ENCODE results near the gene LRRC28.
A peak's percentile ranks its signal among the peaks of the same experiment; 100 is the strongest.
"Not testable (repeated sequence)": the region's sequence is repeated elsewhere in the genome, so short reads cannot be mapped to it uniquely, and the experiment has no call there.

LRRC28 gene

DNA sequence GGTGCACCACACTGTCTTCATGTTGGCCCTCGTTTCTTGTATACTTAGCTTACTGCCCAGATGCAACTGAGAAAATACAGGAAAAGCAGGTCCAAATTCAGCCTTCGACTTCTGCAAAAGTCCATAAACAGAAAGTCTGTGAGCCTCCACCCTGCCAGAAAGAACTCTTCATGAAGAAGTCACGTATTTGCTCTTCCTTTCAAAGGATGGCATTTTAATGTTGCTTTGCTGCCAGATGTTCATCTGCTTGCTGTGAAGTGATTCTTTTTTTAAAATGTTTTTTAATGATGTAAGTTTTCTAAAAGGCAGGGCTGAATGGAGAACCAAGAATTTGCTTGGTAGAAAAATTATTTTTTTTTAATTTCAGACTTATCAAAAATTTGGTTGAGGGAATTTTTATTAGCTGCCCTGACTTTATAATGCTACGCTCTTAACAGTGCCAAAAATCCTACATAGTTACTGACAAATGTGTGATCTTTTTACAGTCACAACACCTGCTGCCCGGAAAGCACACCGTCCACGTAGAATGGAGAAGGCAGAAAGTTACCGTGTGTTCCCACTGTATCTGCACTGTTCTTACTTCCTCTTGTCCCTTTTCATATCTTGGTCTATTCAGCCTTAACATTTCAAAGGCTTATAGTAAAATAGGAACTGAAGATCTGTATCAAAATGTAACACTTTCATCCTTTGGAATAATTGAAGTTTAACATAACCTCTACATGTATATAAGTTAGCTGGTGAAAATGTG is 136.3 kb downstream of the LRRC28 start:
- H3K9me3 Mint-ChIP-seq: peaks cover 19% of the 10 kb centered on the region
- no peaks in the 10 kb centered on the region for H3K27me3 Mint-ChIP-seq (ENCODE audit: low read depth)
- H3K4me1 Mint-ChIP-seq (ENCODE audit: low read depth): peaks cover 11% of the 10 kb centered on the region
- peaks cover 36% of the 10 kb centered on the region for H3K36me3 Mint-ChIP-seq (ENCODE audit: low read depth)
- peak overlapping the region; percentile 18 for H3K27ac Mint-ChIP-seq
- H3K4me3 Mint-ChIP-seq: peak overlapping the region; percentile 27
- DNase-seq (ENCODE audit: low spot score): no peak

DNA sequence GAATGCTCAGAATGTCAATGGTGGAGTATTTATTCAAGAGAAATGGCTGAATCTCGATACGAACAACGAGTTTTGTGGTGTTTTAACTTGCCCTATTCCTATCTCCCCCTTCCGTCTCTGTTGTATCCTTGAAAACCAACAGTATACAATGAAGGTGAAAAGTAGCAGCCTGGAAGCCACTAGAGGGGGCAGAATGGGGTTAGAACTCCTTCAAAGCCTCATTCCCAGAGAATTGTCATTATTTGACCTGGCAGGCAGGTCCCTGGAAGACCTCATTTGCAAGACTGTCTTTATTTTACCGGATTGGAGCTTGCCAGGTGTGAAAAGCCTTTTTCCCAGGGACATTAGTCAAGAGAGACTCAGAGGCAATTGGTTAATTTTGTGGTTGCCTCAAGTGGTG is 139.4 kb downstream of the LRRC28 start:
- H3K4me1 Mint-ChIP-seq (ENCODE audit: low read depth): peaks cover 19% of the 10 kb centered on the region
- no peak overlapping the region for H3K27ac Mint-ChIP-seq
- DNase-seq (ENCODE audit: low spot score): no peak
- H3K4me3 Mint-ChIP-seq: no peak overlapping the region
- H3K36me3 Mint-ChIP-seq (ENCODE audit: low read depth): peaks cover 35% of the 10 kb centered on the region
- H3K9me3 Mint-ChIP-seq: peaks cover 40% of the 10 kb centered on the region
- H3K27me3 Mint-ChIP-seq (ENCODE audit: low read depth): peaks cover 7% of the 10 kb centered on the region

DNA sequence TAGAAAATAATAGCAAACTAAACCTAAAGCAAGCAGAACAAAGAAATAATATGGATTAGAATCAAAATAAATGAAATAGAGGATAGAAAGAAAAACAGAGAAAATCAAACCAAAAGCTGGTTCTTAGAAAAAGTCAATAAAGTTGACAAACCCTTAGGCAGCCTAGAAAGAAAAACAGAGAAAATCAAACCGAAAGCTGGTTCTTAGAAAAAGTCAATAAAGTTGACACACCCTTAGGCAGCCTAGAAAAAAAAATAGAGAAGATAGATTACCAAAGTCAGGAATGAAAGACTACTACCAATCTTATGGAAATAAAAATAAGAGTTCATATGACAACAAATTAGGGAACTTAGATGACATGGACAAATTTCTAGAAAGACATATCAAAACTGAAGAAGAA is 142.4 kb downstream of the LRRC28 start:
- Mint-ChIP-seq H3K4me1 (ENCODE audit: low read depth) (peaks cover 8% of the 10 kb centered on the region), H3K9me3 (peaks cover 40% of the 10 kb centered on the region), H3K27ac (peak overlapping the region; percentile 12), H3K36me3 (ENCODE audit: low read depth) (peaks cover 23% of the 10 kb centered on the region), H3K4me3 (peak overlapping the region; percentile 36), H3K27me3 (ENCODE audit: low read depth) (peaks cover 9% of the 10 kb centered on the region)
- no peak for DNase-seq (ENCODE audit: low spot score)

DNA sequence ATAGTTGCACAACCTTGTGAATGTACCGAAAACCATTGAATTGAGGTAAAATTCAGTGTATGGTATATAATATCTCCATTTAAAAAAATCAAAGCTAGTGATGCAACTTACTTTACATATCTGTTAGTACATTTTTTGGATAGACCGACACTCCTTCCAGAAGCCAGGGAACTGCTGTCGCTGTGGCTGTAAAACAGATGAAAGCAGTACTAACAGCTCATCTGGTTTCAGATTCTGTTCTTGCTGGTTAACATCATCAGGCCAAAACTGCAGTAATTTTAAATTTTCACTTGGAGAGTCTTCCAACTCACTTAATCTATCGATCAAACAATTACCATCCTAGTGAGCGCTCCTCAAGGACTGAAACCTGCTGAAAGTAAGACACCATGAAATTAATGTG is 145.1 kb downstream of the LRRC28 start:
- peaks cover 33% of the 10 kb centered on the region for H3K9me3 Mint-ChIP-seq
- H3K27ac Mint-ChIP-seq: no peak overlapping the region
- H3K36me3 Mint-ChIP-seq (ENCODE audit: low read depth): peaks cover 15% of the 10 kb centered on the region
- no peak overlapping the region for H3K4me3 Mint-ChIP-seq
- no peak for DNase-seq (ENCODE audit: low spot score)
- peaks cover 9% of the 10 kb centered on the region for H3K27me3 Mint-ChIP-seq (ENCODE audit: low read depth)
- H3K4me1 Mint-ChIP-seq (ENCODE audit: low read depth): peaks cover 8% of the 10 kb centered on the region

DNA sequence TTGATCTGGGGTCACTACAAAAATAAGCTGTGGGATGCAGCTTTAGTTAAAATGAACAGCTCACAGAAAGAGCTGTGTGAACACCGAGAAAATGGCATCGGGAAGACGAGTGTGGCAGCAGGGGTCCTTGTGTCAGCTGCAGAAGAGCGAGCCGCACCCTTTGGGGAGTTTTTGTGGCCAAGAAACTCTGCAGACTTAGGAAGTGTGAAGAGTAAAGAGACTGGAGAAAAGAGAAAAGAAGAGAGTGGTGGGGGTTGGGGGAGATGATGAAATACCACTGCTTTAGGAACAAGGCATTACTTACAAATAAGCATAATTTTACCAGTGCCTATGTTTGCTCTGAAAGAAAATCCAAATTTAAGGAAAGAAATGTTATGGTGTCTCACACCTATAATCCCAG is 147.8 kb downstream of the LRRC28 start:
- no peaks in the 10 kb centered on the region for H3K36me3 Mint-ChIP-seq (ENCODE audit: low read depth)
- H3K4me3 Mint-ChIP-seq: no peak overlapping the region
- peaks cover 9% of the 10 kb centered on the region for H3K27me3 Mint-ChIP-seq (ENCODE audit: low read depth)
- DNase-seq (ENCODE audit: low spot score): no peak
- H3K9me3 Mint-ChIP-seq: peaks cover 7% of the 10 kb centered on the region
- H3K27ac Mint-ChIP-seq: no peak overlapping the region
- H3K4me1 Mint-ChIP-seq (ENCODE audit: low read depth): no peaks in the 10 kb centered on the region

DNA sequence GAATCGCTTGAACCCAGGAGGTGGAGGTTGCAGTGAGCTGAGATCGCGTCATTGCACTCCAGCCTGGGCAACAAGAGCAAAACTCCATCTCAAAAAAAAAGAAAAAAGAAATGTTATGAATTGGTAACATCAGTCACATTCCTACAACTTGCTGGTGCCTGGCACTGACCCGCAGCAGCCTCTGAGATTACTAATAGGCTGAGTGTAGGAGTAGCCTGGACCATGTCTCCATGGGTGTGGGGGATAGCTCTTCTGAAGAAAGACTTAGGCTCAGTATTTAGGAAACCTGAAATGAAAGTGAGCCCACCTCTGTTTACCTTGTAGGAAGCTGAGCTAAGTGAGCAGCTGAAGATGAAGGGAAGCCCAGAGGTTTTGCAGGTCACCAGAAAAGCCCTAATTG is 148.3 kb downstream of the LRRC28 start:
- H3K27me3 Mint-ChIP-seq (ENCODE audit: low read depth): peaks cover 5% of the 10 kb centered on the region
- H3K4me1 Mint-ChIP-seq (ENCODE audit: low read depth): no peaks in the 10 kb centered on the region
- H3K4me3 Mint-ChIP-seq: no peak overlapping the region
- peaks cover 2% of the 10 kb centered on the region for H3K9me3 Mint-ChIP-seq
- no peak overlapping the region for H3K27ac Mint-ChIP-seq
- DNase-seq (ENCODE audit: low spot score): no peak
- H3K36me3 Mint-ChIP-seq (ENCODE audit: low read depth): no peaks in the 10 kb centered on the region

DNA sequence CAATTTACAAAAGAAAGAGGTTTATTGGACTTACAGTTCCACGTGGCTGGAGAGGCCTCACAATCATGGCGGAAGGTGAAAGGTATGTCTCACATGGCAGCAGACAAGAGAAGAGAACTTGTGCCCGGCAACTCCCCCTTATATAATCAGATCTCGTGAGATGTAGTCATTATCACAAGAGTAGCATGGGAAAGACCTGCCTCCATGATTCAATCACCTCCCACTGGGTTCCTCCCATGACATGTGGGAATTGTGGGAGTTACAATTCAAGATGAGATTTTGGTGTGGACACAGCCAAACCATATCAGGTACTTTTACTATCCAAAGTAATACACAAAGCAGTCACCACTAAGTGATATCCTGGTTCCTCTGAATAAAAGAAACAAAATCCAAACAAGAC is 149.9 kb downstream of the LRRC28 start:
- H3K36me3 Mint-ChIP-seq (ENCODE audit: low read depth); DNase-seq (ENCODE audit: low spot score); H3K4me3 Mint-ChIP-seq; H3K27ac Mint-ChIP-seq; H3K4me1 Mint-ChIP-seq (ENCODE audit: low read depth); H3K9me3 Mint-ChIP-seq; H3K27me3 Mint-ChIP-seq (ENCODE audit: low read depth): not testable (repeated sequence)

DNA sequence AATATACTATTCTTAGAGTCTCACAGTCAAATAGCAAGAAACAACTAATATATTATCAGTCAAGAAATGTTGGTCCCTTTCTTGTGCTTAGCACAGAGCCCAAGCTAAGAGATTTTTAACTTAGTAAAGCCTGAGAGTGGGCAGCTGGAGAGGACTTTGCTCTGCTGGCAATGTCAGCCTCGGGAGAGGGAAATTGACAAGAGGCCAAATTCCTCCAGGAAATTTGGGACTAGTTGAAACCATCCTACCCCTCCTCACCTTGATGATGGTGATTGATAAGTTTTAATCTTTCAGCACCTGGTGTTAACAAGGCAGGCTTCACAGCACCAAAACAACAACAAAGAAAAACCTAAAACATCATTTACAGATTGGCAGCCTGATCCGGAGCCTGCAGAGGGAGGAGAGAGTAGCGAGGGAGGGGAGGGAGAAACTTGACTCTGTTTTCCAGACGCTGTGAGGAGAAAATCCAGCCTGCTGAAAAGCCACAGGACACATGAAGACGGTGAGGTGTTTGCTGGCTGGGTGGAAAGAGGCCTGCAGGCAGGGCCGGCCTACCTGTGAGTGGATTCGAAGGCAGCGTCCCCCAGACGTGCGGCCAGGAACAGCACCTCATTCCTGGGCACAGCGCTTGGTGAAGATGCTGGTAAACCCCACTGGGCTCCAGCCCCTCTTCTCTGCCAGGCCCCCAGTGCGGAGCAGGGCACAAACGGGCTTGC is 150.9 kb downstream of the LRRC28 start:
- peaks cover 2% of the 10 kb centered on the region for H3K27me3 Mint-ChIP-seq (ENCODE audit: low read depth)
- H3K9me3 Mint-ChIP-seq: no peaks in the 10 kb centered on the region
- no peak overlapping the region for H3K27ac Mint-ChIP-seq
- no peaks in the 10 kb centered on the region for H3K4me1 Mint-ChIP-seq (ENCODE audit: low read depth)
- H3K4me3 Mint-ChIP-seq: no peak overlapping the region
- H3K36me3 Mint-ChIP-seq (ENCODE audit: low read depth): no peaks in the 10 kb centered on the region
- DNase-seq (ENCODE audit: low spot score): no peak

DNA sequence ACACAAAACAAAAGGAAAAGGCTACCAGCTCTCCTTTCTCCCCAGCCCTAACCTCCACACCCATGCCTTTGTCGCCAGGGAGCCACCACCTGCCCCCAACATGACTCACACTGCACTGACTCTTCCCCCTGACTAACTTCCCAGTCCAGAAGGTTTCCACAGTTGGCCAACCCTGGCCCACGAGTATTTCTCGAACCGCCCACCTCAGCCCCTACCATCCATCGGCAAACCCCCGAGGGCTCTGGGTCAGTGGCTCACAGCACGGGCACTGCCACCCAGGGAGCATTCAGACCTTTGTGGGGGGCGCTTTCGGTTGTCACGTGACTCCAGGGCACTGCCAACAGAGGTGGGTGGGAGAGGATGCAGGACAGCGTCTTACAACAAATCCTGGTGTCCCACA is 152.3 kb downstream of the LRRC28 start:
- Mint-ChIP-seq H3K27ac (no peak overlapping the region), H3K36me3 (ENCODE audit: low read depth) (no peaks in the 10 kb centered on the region), H3K27me3 (ENCODE audit: low read depth) (peaks cover 2% of the 10 kb centered on the region), H3K9me3 (no peaks in the 10 kb centered on the region), H3K4me1 (ENCODE audit: low read depth) (peaks cover 8% of the 10 kb centered on the region), H3K4me3 (no peak overlapping the region)
- no peak for DNase-seq (ENCODE audit: low spot score)

DNA sequence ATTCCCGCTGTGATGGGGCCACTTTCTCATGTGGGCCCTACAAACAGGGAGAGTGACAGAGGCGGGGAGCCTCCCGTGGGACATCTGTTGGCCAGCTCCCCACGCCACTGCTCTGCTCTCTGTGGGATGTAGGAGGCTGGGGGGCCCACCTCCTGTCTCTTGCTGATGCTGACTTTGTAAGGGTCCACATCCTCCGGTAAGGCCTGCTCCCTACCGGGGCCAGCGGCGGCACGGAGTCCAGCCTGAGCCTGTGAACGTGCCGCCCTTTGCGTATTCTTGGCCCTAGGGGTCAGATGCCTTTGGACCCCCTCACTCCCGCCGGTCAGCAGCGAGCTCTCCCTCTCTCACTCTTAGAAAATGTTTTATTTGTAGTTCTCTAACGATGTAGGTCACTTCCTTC is 153.2 kb downstream of the LRRC28 start:
- no peak for DNase-seq (ENCODE audit: low spot score)
- Mint-ChIP-seq H3K36me3 (ENCODE audit: low read depth) (no peaks in the 10 kb centered on the region), H3K27me3 (ENCODE audit: low read depth) (peaks cover 2% of the 10 kb centered on the region), H3K9me3 (no peaks in the 10 kb centered on the region), H3K4me3 (no peak overlapping the region), H3K4me1 (ENCODE audit: low read depth) (peaks cover 13% of the 10 kb centered on the region), H3K27ac (no peak overlapping the region)

DNA sequence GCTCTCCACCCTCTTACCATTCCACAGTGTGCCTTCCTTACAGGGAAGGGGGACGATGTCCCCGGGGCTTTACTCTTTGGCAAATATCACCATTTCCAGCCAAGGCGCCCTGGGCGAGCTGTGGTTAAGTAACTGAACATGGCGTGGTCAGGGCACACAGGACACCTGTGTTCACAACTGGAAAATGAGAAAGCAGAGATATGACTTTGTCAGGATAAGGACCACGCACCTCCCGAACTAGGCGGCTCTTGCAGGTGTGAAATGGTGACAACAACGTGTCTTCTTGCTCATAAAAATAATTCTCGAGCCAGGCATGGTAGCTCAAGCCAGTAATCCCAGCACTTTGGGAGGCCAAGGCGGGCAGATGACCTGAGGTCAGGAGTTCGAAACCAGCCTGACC is 154.8 kb downstream of the LRRC28 start:
- H3K36me3 Mint-ChIP-seq (ENCODE audit: low read depth): no peaks in the 10 kb centered on the region
- DNase-seq (ENCODE audit: low spot score): no peak
- no peak overlapping the region for H3K4me3 Mint-ChIP-seq

DNA sequence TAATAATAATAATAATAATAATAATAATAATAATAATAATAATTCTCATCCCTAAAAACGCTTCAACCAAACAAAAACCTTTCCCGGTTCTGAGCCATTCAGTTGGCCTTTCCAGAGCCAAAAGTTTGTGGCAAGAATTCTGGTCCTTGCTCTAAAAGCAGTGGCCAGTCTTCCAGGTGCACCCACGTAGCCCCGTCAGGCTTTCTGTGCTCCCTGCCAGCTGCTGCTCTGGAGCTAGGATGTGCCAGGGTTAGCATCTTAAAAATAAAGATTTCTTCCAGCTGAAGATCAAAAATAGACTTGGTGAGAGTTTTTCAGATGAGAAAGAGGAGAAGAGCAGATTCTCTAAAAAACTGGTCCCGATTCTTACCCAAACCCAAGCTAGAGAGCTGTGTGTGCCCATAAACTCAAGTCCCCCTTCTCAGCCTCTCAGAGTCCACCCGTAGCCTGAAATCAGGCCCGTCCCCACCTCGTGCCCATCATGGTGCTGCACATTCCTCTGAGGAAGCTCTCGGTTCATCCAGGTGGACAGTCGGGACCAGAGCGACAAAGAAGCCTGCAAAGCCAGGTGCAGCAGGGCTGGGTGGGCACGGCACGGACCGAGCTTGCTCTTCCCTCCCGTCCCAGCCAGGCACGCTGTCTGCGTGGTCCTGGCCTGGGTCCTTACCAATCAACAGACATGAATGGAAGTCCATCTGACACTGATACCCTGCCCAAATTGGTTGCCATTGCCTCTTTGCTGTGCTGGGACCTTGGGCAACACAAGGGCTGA is 155.6 kb downstream of the LRRC28 start:
- no peak for DNase-seq (ENCODE audit: low spot score)
- Mint-ChIP-seq H3K36me3 (ENCODE audit: low read depth) (no peaks in the 10 kb centered on the region), H3K9me3 (no peaks in the 10 kb centered on the region), H3K27ac (no peak overlapping the region), H3K27me3 (ENCODE audit: low read depth) (peaks cover 2% of the 10 kb centered on the region), H3K4me1 (ENCODE audit: low read depth) (peaks cover 13% of the 10 kb centered on the region), H3K4me3 (no peak overlapping the region)

More for the DNA sequence above, 154.8 kb downstream of the LRRC28 start:
- Mint-ChIP-seq H3K9me3 (no peaks in the 10 kb centered on the region), H3K27ac (no peak overlapping the region), H3K4me1 (ENCODE audit: low read depth) (peaks cover 13% of the 10 kb centered on the region), H3K27me3 (ENCODE audit: low read depth) (peaks cover 2% of the 10 kb centered on the region)

DNA sequence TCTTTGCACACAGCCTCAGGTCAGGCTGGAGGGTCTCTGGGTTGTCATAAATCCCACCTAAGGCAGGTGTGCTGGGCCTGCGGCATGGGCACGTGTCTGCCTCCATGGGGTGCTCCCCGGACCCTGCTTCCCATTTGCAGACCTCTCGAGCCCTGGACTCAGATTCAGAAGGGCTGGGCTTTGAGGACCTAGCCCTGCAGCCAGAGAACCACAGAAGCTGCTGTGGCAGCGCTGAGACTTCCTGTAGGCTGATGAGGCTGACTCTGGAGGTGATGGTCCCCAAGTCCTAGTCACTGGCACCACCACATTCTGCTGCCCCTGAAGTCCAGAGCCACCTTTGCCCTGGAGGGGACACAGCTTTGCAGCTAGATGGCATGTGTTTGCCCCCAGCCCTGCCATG is 156.4 kb downstream of the LRRC28 start:
- no peaks in the 10 kb centered on the region for H3K9me3 Mint-ChIP-seq
- H3K36me3 Mint-ChIP-seq (ENCODE audit: low read depth): no peaks in the 10 kb centered on the region
- no peak overlapping the region for H3K4me3 Mint-ChIP-seq
- peaks cover 2% of the 10 kb centered on the region for H3K27me3 Mint-ChIP-seq (ENCODE audit: low read depth)
- DNase-seq (ENCODE audit: low spot score): no peak
- H3K27ac Mint-ChIP-seq: no peak overlapping the region
- H3K4me1 Mint-ChIP-seq (ENCODE audit: low read depth): peaks cover 13% of the 10 kb centered on the region

Measured in T-helper 2 cell treated with Interferon-gamma antibody and Interleukin-4, amounts not matched to agents 5 μg/mL and 100 μg/mL, for 36 hours (primary cell).